D721Med (cell line): ENCODE measurements around the gene TIA1.

Experiments used
- DNase-seq: peaks from one replicate; pipeline ENCODE4 v3.0.0; 2011; ENCODE audit warnings: low spot score; ENCODE audit not compliant: insufficient read length
- FAIRE-seq: peaks from 2 replicates; lab custom pipeline; 2011; peaks lifted over from hg19 to GRCh38; lab: Jason Lieb, UNC
- TF ChIP-seq, protein P1 (sequence below): IDR thresholded peaks from 2 replicates; pipeline ENCODE4 v1.5.1; 2012; ENCODE audit warnings: mild to moderate bottlenecking, control low read depth; ENCODE audit not compliant: insufficient read depth; ENCODE audit errors: missing control alignments

The TIA1 gene

DNA sequence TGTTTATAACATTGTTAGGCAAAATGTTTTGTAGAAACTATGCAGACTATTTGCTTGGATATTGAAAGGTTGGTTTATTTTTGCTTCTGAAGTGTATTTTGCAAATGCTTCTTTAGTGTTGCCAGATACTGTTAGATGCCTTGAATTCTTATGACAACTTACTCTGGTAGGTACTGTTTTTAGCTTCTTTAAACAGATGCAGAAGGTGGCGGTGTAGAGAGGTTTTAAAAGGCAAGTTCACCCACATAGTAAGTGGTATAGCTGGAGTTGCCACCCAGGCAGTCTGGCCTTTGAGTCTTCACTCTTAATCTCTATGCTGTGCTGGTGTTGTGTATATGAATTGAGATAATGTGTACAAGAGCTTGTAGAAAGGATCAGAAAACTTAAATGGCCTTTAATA lies 13.1 kb upstream of the TIA1 start:
- FAIRE-seq: no peak
- no peak for DNase-seq
- TF ChIP-seq, protein P1, sequence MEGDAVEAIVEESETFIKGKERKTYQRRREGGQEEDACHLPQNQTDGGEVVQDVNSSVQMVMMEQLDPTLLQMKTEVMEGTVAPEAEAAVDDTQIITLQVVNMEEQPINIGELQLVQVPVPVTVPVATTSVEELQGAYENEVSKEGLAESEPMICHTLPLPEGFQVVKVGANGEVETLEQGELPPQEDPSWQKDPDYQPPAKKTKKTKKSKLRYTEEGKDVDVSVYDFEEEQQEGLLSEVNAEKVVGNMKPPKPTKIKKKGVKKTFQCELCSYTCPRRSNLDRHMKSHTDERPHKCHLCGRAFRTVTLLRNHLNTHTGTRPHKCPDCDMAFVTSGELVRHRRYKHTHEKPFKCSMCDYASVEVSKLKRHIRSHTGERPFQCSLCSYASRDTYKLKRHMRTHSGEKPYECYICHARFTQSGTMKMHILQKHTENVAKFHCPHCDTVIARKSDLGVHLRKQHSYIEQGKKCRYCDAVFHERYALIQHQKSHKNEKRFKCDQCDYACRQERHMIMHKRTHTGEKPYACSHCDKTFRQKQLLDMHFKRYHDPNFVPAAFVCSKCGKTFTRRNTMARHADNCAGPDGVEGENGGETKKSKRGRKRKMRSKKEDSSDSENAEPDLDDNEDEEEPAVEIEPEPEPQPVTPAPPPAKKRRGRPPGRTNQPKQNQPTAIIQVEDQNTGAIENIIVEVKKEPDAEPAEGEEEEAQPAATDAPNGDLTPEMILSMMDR: no peak

- DNase-seq (no peak), FAIRE-seq (no peak)
- TF ChIP-seq, protein P1: no peak
Observed at GRCh38 chr2:70258532-70258875, 10.1 kb upstream of the TIA1 start.

- FAIRE-seq (no peak), DNase-seq (no peak)
- TF ChIP-seq, protein P1: no peak
Observed at GRCh38 chr2:70255637-70256314, 7.3 kb upstream of the TIA1 start.

DNA sequence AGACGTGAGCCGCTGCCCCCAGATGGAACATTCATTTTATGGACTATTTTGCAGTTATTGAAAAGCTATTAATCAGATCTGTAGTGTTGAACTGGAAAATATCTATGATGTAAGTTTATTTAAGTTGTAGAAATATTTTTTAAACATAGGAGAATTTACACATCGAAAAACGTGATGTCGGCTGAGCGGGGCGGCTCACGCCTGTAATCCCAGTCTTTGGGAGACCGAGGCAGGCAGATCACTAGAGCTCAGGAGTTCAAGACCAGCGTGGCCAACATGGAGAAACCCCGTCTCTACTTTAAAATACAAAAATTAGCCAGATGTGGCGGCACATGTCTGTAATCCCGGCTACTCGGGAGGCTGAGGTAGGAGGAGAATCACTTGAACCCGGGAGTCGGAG lies 2.0 kb upstream of the TIA1 start:
- TF ChIP-seq, protein P1: no peak
- FAIRE-seq (no peak), DNase-seq (no peak)

- no peak for DNase-seq
- FAIRE-seq: no peak
- TF ChIP-seq, protein P1: no peak
Observed at GRCh38 chr2:70247364-70248180, 856 bp downstream of the TIA1 start.

DNA sequence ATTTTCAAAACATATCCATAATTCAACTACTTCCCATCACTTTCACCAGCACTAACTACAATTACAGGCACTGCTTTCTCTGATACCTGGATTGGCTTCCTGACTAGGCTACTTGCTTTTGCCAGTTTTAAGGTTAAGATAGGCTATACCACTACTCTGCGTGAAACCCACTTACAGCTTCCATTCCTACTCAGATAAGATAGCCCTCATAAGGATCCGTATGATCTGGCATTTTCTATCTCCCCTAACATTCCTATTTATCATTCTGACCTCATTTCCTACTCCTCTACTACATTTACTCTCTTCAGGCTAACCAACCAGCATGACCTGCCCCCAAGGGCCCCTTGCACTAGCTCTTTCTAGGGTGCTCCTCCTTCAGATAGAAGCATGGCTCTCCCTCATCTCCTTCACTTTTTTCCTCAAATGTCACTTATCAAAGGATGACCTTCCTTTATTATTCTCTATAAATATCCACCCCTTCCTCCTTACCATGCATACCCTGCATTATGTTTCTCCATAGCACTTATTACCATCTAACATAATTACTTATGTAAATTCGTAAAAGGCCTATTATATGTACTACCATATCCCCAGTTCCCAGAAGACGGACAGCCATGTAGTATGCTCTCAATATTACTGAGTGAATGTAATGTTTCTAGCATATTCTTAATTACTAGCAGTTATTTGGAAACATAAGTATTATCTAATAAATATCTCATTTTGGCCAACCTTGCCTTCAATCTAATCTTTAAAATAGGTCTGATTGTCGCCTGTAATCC lies 4.4 kb downstream of the TIA1 start:
- TF ChIP-seq, protein P1: no peak
- DNase-seq (no peak), FAIRE-seq (no peak)
